Hematopoietic multipotent progenitor cell treated with erythropoietin and hydrocortisone succinate and interleukin-3 and kit ligand, for 6 days (in vitro differentiated cells): ENCODE measurements around the gene CHCHD10.

Source experiments
- DNase-seq: peaks from one replicate; pipeline ENCODE4 v3.0.0-alpha.2; 2015

Gene CHCHD10

GRCh38 chr22:23769321-23769965 is 1.7 kb upstream of the CHCHD10 start:
- no peak for DNase-seq

- no peak for DNase-seq
These were observed 484 bp downstream of the CHCHD10 start for GRCh38 chr22:23767303-23767672.

- no peak for DNase-seq
These were observed 2.6 kb downstream of the CHCHD10 start for GRCh38 chr22:23764899-23765881.

- no peak for DNase-seq
These were observed 3.8 kb downstream of the CHCHD10 start for GRCh38 chr22:23763954-23764353.

- DNase-seq = peak; percentile 57
These were observed 4.2 kb downstream of the CHCHD10 start for GRCh38 chr22:23763579-23763945.

- DNase-seq = peak; percentile 48
These were observed 4.8 kb downstream of the CHCHD10 start, which contains the start of gene C22orf15 for GRCh38 chr22:23762842-23763578. C22orf15 (plus strand) TSS chr22:23762990; CDS start chr22:23763307, 317 bp downstream.

- DNase-seq = no peak
These were observed 7.7 kb downstream of the CHCHD10 start for GRCh38 chr22:23760056-23760455.

- DNase-seq = no peak
These were observed 8.2 kb downstream of the CHCHD10 start for GRCh38 chr22:23759566-23759965.

- DNase-seq = peak; percentile 59
These were observed 10.9 kb downstream of the CHCHD10 start for GRCh38 chr22:23756891-23757290.

GRCh38 chr22:23755711-23756110 is 12.1 kb downstream of the CHCHD10 start:
- no peak for DNase-seq

GRCh38 chr22:23754980-23755636 is 12.7 kb downstream of the CHCHD10 start:
- no peak for DNase-seq

- DNase-seq = no peak
These were observed 13.4 kb downstream of the CHCHD10 start, which contains the start of gene VPREB3 for GRCh38 chr22:23754220-23754919. VPREB3 (minus strand) TSS chr22:23754425; CDS start chr22:23754363, 62 bp downstream.

GRCh38 chr22:23753385-23753784 is 14.4 kb downstream of the CHCHD10 start:
- DNase-seq = no peak

GRCh38 chr22:23752750-23753149 is 15.0 kb downstream of the CHCHD10 start:
- no peak for DNase-seq

GRCh38 chr22:23752090-23752691 is 15.6 kb downstream of the CHCHD10 start:
- DNase-seq = no peak

GRCh38 chr22:23751441-23751996 is 16.3 kb downstream of the CHCHD10 start:
- DNase-seq = peak; percentile 57

- peak; percentile 94 for DNase-seq
These were observed 16.9 kb downstream of the CHCHD10 start, which contains the start of gene ZNF70 for GRCh38 chr22:23750714-23751440. ZNF70 (minus strand) TSS chr22:23751112; CDS start chr22:23745140, 5,972 bp downstream.

- DNase-seq = no peak
These were observed 17.4 kb downstream of the CHCHD10 start for GRCh38 chr22:23750367-23750713.

- no peak for DNase-seq
These were observed 17.9 kb downstream of the CHCHD10 start for GRCh38 chr22:23749841-23750301.

GRCh38 chr22:23745791-23746190 is 22.0 kb downstream of the CHCHD10 start:
- peak; percentile 53 for DNase-seq
